ENCODE results near the gene DNAJB8. TPM values are rescaled to one million over a fixed set of nuclear protein-coding genes. Genes with fewer than 3 reads are reported as not detected.

DNAJB8 gene
- total RNA-seq, 1 experiment from 2014 or later, result not detected

DNA sequence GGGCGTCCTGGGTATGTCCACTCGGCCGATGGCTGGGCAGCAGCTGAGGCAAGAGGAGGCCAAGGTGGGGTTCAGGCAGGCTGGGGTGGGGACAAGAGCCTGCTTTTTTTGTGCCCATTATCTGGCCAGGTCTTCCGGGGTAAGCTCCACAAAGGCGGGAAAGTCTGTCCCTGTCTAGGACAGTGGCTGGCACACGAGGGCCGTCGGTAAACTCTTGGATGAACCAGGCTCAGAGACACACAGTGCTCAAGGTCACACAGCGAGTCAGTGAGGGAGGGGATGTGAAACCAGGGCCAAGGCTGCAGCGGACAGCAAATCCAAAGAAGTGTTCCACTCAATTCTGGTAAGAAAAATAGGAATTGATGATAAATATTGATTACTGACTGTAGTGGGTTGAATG, 2.9 kb downstream of the DNAJB8 start:
- Histone ChIP-seq H3K4me3 (ENCODE audit: low read depth, low read length, poor library complexity, severe bottlenecking) (no peak overlapping the region), H3K27ac (ENCODE audit: low read depth, low read length, poor library complexity, severe bottlenecking) (no peak overlapping the region), H3K9me3 (ENCODE audit: low read depth, low read length, poor library complexity, severe bottlenecking) (no peaks in the 10 kb centered on the region), H3K27me3 (replicated peaks; ENCODE audit: insufficient read depth, low read depth, low read length, poor library complexity) (no peaks in the 10 kb centered on the region), H3K36me3 (ENCODE audit: insufficient read depth, low read length, poor library complexity, severe bottlenecking) (no peaks in the 10 kb centered on the region), H3K4me1 (ENCODE audit: insufficient read depth, low read length, poor library complexity, severe bottlenecking) (no peaks in the 10 kb centered on the region)
- CTCF ChIA-PET, result no interaction called here
- POLR2A ChIA-PET (ENCODE audit: low non-redundant PET), result no interaction called here
- TF ChIP-seq EZH2 (IDR thresholded peaks at IDR 0.05; ENCODE audit: borderline replicate concordance, low read depth, low read length, poor library complexity, severe bottlenecking), result no peak
- no peak for DNase-seq (ENCODE audit: low spot score)
- intact Hi-C loops (cut with micrococcal nuclease; ENCODE audit: unreplicated experiment), result no loop called here
- no TSS peak for BruUV-seq (replicated peaks)

DNA sequence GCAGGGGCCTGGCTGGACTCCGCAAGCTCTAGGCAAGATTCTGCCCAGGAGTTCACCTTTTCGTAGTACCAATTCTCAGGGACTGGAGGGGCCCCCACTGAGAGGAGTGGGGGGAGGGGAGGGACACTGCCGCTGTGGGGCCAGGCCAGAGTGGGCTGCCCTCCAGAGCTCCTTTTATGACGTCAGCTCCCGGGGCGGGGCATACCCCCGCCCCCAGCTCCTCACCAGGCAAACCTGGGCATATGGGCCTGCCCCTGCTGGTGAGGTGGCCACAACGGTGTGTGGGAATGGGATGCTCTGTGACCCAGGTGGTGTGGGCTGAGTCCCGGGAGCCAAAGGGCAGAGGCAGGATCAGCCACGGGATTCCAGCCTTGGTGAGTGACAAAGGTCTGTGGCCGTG, 3.3 kb downstream of the DNAJB8 start:
- POLR2A ChIA-PET (ENCODE audit: low non-redundant PET), result no interaction called here
- CTCF ChIA-PET, result no interaction called here
- H3K4me1 ChIP-seq (ENCODE audit: insufficient read depth, low read length, poor library complexity, severe bottlenecking), result no peaks in the 10 kb centered on the region
- no peak for DNase-seq (ENCODE audit: low spot score)
- H3K36me3 ChIP-seq (ENCODE audit: insufficient read depth, low read length, poor library complexity, severe bottlenecking), result no peaks in the 10 kb centered on the region
- H3K27ac ChIP-seq (ENCODE audit: low read depth, low read length, poor library complexity, severe bottlenecking), result no peak overlapping the region
- intact Hi-C loops (cut with micrococcal nuclease; ENCODE audit: unreplicated experiment), result no loop called here
- TF ChIP-seq CTCF (conservative IDR thresholded peaks at IDR 0.05; ENCODE audit: low read depth, low read length), result no peak
- TF ChIP-seq EZH2 (IDR thresholded peaks at IDR 0.05; ENCODE audit: borderline replicate concordance, low read depth, low read length, poor library complexity, severe bottlenecking), result no peak
- no TSS peak for BruUV-seq (replicated peaks)
- no peak overlapping the region for H3K4me3 ChIP-seq (ENCODE audit: low read depth, low read length, poor library complexity, severe bottlenecking)
- H3K27me3 ChIP-seq (replicated peaks; ENCODE audit: insufficient read depth, low read depth, low read length, poor library complexity), result no peaks in the 10 kb centered on the region
- no peaks in the 10 kb centered on the region for H3K9me3 ChIP-seq (ENCODE audit: low read depth, low read length, poor library complexity, severe bottlenecking)

DNA sequence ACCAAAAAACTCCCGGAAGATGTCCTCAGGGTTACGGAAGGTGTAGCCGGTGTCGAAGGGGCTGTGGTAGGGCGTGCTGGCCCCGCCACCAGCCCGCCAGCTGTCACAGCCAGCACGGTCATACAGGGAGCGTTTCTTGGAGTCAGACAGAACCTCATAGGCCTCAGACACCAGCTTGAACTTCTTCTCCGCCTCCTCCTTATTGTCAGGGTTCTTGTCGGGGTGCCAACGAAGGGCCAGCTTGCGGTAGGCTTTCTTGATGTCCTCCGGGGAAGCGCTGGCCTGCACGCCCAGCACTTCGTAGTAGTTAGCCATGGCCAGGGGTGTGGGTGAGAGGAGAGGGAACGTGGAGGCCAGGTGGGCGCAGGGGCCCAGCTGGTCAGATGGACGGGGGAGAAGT, 3.8 kb downstream of the DNAJB8 start:
- Histone ChIP-seq H3K4me3 (ENCODE audit: low read depth, low read length, poor library complexity, severe bottlenecking) (no peak overlapping the region), H3K9me3 (ENCODE audit: low read depth, low read length, poor library complexity, severe bottlenecking) (no peaks in the 10 kb centered on the region), H3K4me1 (ENCODE audit: insufficient read depth, low read length, poor library complexity, severe bottlenecking) (no peaks in the 10 kb centered on the region), H3K27ac (ENCODE audit: low read depth, low read length, poor library complexity, severe bottlenecking) (no peak overlapping the region), H3K27me3 (replicated peaks; ENCODE audit: insufficient read depth, low read depth, low read length, poor library complexity) (no peaks in the 10 kb centered on the region), H3K36me3 (ENCODE audit: insufficient read depth, low read length, poor library complexity, severe bottlenecking) (no peaks in the 10 kb centered on the region)
- intact Hi-C loops (cut with micrococcal nuclease; ENCODE audit: unreplicated experiment), result no loop called here
- DNase-seq (ENCODE audit: low spot score), result no peak
- ChIA-PET CTCF (no interaction called here), POLR2A (ENCODE audit: low non-redundant PET) (no interaction called here)
- BruUV-seq (replicated peaks), result no TSS peak
- TF ChIP-seq CTCF (conservative IDR thresholded peaks at IDR 0.05; ENCODE audit: low read depth, low read length) (no peak), EZH2 (IDR thresholded peaks at IDR 0.05; ENCODE audit: borderline replicate concordance, low read depth, low read length, poor library complexity, severe bottlenecking) (no peak)

DNA sequence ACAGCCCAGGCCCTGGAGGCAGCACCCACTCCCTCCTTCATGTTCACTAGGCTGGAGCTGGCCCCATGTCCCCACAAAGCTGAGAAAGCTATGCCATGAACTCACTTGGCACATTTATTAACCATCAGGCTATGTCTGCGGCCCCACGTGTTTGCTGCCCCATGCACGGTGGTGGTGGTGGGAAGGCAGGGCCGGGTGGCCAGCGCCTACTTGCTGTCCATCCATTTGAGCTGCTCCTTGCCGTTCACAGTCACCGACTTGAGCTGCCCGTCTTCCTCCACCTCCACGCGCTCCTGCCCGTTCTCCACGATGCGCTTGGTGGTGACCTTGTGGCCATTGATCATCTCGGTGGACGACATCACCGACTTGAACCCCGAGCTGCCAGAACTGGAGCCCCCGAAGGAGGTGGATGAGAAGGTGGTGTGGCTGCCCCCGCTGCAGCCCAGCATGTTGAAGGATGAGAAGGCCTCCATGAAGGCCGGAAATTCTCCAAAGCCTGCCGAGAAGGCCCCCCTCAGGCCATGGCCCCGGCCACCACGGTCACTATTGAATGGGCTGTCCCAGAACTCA, 4.3 kb downstream of the DNAJB8 start:
- CTCF ChIA-PET, result no interaction called here
- POLR2A ChIA-PET (ENCODE audit: low non-redundant PET), result no interaction called here

More for the DNA sequence above, 4.3 kb downstream of the DNAJB8 start:
- no peaks in the 10 kb centered on the region for H3K9me3 ChIP-seq (ENCODE audit: low read depth, low read length, poor library complexity, severe bottlenecking)
- no peak for DNase-seq (ENCODE audit: low spot score)
- no peak overlapping the region for H3K27ac ChIP-seq (ENCODE audit: low read depth, low read length, poor library complexity, severe bottlenecking)
- no peaks in the 10 kb centered on the region for H3K36me3 ChIP-seq (ENCODE audit: insufficient read depth, low read length, poor library complexity, severe bottlenecking)
- intact Hi-C loops (cut with micrococcal nuclease; ENCODE audit: unreplicated experiment), result no loop called here
- H3K4me1 ChIP-seq (ENCODE audit: insufficient read depth, low read length, poor library complexity, severe bottlenecking), result no peaks in the 10 kb centered on the region
- TF ChIP-seq CTCF (conservative IDR thresholded peaks at IDR 0.05; ENCODE audit: low read depth, low read length), result no peak
- no peak for TF ChIP-seq EZH2 (IDR thresholded peaks at IDR 0.05; ENCODE audit: borderline replicate concordance, low read depth, low read length, poor library complexity, severe bottlenecking)
- no peaks in the 10 kb centered on the region for H3K27me3 ChIP-seq (replicated peaks; ENCODE audit: insufficient read depth, low read depth, low read length, poor library complexity)
- H3K4me3 ChIP-seq (ENCODE audit: low read depth, low read length, poor library complexity, severe bottlenecking), result no peak overlapping the region
- BruUV-seq (replicated peaks), result no TSS peak

Data from A673 (cell line).